Small intestine (tissue), 4 donors: ENCODE measurements around the gene UBE2N. TPM values are rescaled to one million over a fixed set of nuclear protein-coding genes. Genes with fewer than 3 reads are reported as not detected.

ENCODE experiments used
- polyA plus RNA-seq, 4 donors: library from polyadenylated mRNA; stranded (reverse) in 3 of 4; unstranded in 1 of 4; fragments of 200-250 nt in 3 of 4; fragments of 120-200 nt in 1 of 4; gene quantifications; one replicate each; pipeline versions ENCODE4 v1.2.1 to v1.2.3, GENCODE V29; 2013
- donor health status: healthy with polysubstance abuse.
- donor health status: Bipolar disorder and iron deficiency.
- donor health status: healthy.

Gene UBE2N
- polyA plus RNA-seq, 4 donors, result 47.0 to 87.8 (median 59.9) TPM

Other genes with a start within 250 kb of the UBE2N start
- gene NUDT4, start 64.0 kb downstream of the UBE2N start, polyA plus RNA-seq, result 10 to 100 TPM; 15.9 to 80.8 (median 22.4) TPM
- 10 to 100 TPM; 41.3 to 64.7 (median 47.9) TPM for gene MRPL42, start 25.6 kb upstream of the UBE2N start, polyA plus RNA-seq
- 10 to 100 TPM; 10.8 to 31.8 (median 13.2) TPM for gene SOCS2, start 130.7 kb upstream of the UBE2N start, polyA plus RNA-seq
- 10 to 100 TPM; 19.0 to 49.4 (median 27.1) TPM for gene CRADD, start 235.4 kb upstream of the UBE2N start, polyA plus RNA-seq